Astrocyte (in vitro differentiated cells and primary cell): ENCODE measurements around the gene EXOC4.

Source experiments
- CTCF ChIP-seq: IDR thresholded peaks from 2 replicates; pipeline ENCODE4 v1.5.1; 2011; ENCODE audit warnings: low read depth, mild to moderate bottlenecking, inconsistent platforms, low read length, moderate library complexity; ENCODE audit not compliant: insufficient read depth
- EZH2 ChIP-seq: IDR thresholded peaks from 2 replicates; pipeline ENCODE4 v1.6.1; 2012; ENCODE audit warnings: mild to moderate bottlenecking, low read length, inconsistent platforms; ENCODE audit not compliant: insufficient read depth

DNA sequence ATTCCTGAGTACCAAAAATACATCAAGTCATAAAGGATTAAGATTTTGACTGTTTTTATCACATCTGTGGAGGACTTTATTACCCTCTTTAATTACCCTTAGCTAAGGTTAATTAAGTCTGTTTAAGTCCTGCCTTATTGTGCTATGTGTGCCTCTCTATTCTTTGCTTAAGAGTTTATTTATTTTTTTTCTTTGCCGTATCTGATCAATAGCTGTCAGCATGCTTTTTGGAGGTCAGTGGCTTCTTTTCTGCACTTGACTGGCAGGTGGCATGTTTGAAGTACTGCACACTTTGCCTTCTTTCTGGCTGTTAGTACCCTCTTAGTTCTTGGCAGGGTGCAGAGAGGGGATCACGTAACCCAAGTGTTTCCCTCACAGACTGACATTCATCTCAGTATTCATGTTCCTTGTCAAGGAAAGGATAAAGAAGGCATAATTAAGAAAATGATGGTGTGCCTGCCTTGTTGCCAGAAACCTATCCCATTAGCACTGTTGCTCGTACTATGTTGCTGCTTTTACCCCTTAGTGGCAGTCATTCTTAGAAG lies 225.8 kb downstream of the EXOC4 start:
- TF ChIP-seq CTCF (no peak), EZH2 (no peak)
